Transverse colon (tissue), 4 donors: ENCODE results near the gene NDUFAF3.
A peak's percentile ranks its signal among the peaks of the same experiment; 100 is the strongest.

Experiments
- CTCF ChIP-seq, 5 experiments: fragments of 200-600 bp in 3 of 5; fragments of 450-650 bp in 2 of 5; sonication (generic) in 3 of 5; IDR thresholded peaks; 1 replicate in 2 of 5; 2 replicates in 3 of 5; pipeline ENCODE4 v1.5.1; 2016 to 2017; ENCODE audit warnings: antibody characterized with exemption in 5 of 5, inconsistent platforms in 3 of 5, mild to moderate bottlenecking in 2 of 5, moderate library complexity in 1 of 5
- EP300 ChIP-seq: sonication (generic); formaldehyde crosslinking; IDR thresholded peaks from one replicate; pipeline ENCODE4 v1.6.1; 2017; ENCODE audit warnings: antibody characterized with exemption, low read depth
- POLR2A ChIP-seq: fragments of 450-650 bp; IDR thresholded peaks from one replicate; pipeline ENCODE4 v1.6.1; 2016; ENCODE audit warnings: antibody characterized with exemption, mild to moderate bottlenecking, moderate library complexity
- POLR2AphosphoS5 ChIP-seq, 3 donors: sonication (generic); formaldehyde crosslinking; IDR thresholded peaks; one replicate each; pipeline ENCODE4 v1.6.1; 2016; ENCODE audit warnings: antibody characterized with exemption in 3 of 3

- TF ChIP-seq CTCF (IDR thresholded peaks at IDR 0.05) (peak; percentile 95 to 100 (median 97)), POLR2A (peak; percentile 79), POLR2AphosphoS5 (IDR thresholded peaks at IDR 0.05) (peak; percentile 90 to 98 (median 93)), EP300 (no peak)
Measured at GRCh38 chr3:49021813-49022687, at the start of gene NDUFAF3.
